ENCODE data around the gene PSPN. TPM values are rescaled to one million over a fixed set of nuclear protein-coding genes. Genes with fewer than 3 reads are reported as not detected.

PSPN gene
- total RNA-seq, 2 donors from 2014 or later, result 1.9 to 2.7 TPM

DNA sequence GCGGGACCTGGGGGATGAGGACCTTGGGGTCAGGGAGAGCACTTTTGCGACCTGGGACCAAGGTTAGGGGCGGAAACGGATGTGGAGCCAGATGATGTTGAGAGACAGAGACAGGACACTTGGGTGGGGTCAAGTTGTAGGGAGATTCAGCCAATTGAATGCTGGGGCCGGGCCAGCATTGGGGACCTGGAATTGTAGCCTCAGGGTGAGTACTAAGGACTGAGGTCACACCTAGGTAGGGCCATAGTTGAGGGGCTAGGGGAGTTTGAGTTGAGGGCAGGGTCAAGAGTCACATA lies 2.0 kb downstream of the PSPN start:
- no peak for DNase-seq
- no peaks in the 10 kb centered on the region for H3K9me3 Mint-ChIP-seq
- 27 to 67% methylated on average over 1 to 5 of the region's 5 CpGs for WGBS, 2 experiments (ENCODE audit: insufficient coverage in 1 of 2, insufficient read length in 1 of 2)
- Histone ChIP-seq H3K36me3 (ENCODE audit: control insufficient read depth, insufficient read depth, low read length) (peaks cover 6% of the 10 kb centered on the region), H3K4me3 (ENCODE audit: low read length) (peak overlapping the region; percentile 77), H3K27me3 (ENCODE audit: control insufficient read depth, insufficient read depth, low read length, poor library complexity, severe bottlenecking) (no peaks in the 10 kb centered on the region), H3K9ac (ENCODE audit: extremely low read depth, low read length, poor library complexity, severe bottlenecking) (peak overlapping the region; percentile 30), H3K27ac (ENCODE audit: low read depth, low read length) (no peak overlapping the region), H3K9me3 (ENCODE audit: control insufficient read depth, low read length) (no peaks in the 10 kb centered on the region), H3K4me1 (ENCODE audit: control insufficient read depth, insufficient read depth, low read length) (peaks cover 5% of the 10 kb centered on the region)
- H3K4me3 Mint-ChIP-seq, result peak overlapping the region; percentile 84
- H3K36me3 Mint-ChIP-seq (ENCODE audit: low read depth), result peaks cover 17% of the 10 kb centered on the region
- TF ChIP-seq, protein P1, sequence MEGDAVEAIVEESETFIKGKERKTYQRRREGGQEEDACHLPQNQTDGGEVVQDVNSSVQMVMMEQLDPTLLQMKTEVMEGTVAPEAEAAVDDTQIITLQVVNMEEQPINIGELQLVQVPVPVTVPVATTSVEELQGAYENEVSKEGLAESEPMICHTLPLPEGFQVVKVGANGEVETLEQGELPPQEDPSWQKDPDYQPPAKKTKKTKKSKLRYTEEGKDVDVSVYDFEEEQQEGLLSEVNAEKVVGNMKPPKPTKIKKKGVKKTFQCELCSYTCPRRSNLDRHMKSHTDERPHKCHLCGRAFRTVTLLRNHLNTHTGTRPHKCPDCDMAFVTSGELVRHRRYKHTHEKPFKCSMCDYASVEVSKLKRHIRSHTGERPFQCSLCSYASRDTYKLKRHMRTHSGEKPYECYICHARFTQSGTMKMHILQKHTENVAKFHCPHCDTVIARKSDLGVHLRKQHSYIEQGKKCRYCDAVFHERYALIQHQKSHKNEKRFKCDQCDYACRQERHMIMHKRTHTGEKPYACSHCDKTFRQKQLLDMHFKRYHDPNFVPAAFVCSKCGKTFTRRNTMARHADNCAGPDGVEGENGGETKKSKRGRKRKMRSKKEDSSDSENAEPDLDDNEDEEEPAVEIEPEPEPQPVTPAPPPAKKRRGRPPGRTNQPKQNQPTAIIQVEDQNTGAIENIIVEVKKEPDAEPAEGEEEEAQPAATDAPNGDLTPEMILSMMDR (conservative IDR thresholded peaks at IDR 0.05), result no peak
- no peaks in the 10 kb centered on the region for H3K27me3 Mint-ChIP-seq (ENCODE audit: insufficient read depth)
- H3K4me1 Mint-ChIP-seq, result peaks cover 8% of the 10 kb centered on the region
- peak overlapping the region; percentile 77 for H3K27ac Mint-ChIP-seq

DNA sequence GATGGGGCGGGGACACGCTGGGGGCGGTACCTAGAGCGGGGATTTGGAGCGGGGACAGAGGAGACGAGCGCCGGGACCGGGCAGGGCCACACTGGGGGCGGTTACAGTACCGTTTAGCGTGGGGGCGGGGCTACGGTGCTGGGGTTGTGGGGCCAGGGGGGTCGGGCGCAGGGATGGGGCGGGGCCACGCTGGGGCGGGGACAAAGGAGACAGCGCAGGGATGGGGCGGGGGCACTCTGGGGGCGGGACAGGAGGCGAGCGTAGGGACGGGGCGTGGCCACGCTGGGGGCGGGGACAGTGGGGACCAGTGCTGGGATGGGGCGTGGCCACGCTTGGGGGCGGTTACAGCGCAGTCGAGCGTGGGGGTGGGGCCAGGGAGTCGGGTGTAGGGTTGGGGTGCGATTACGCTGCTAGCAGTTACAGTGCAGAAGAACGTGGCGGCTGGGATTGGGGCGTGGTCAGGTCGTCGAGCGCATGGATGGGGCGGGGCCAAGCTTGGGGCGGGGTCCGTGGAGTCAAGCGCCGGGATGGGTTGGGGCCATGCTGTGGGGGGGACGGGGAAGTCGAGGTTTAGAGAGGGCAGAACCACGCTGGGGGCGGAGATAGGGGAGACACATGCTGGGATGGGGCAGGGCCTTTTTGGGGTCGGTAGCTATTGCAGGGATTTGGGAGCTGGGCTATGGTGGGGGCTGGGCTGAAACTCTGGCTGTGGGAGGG lies 2.5 kb downstream of the PSPN start:
- 0% methylated on average over 12 to 53 of the region's 53 CpGs for WGBS, 2 experiments (ENCODE audit: insufficient coverage in 1 of 2, insufficient read length in 1 of 2)
- peak overlapping the region; percentile 92 for H3K27ac ChIP-seq (ENCODE audit: low read depth, low read length)
- Mint-ChIP-seq H3K4me1 (peaks cover 8% of the 10 kb centered on the region), H3K9me3 (no peaks in the 10 kb centered on the region), H3K27ac (peak overlapping the region; percentile 94), H3K27me3 (ENCODE audit: insufficient read depth) (no peaks in the 10 kb centered on the region), H3K4me3 (peak overlapping the region; percentile 84), H3K36me3 (ENCODE audit: low read depth) (peaks cover 16% of the 10 kb centered on the region)
- H3K9ac ChIP-seq (ENCODE audit: extremely low read depth, low read length, poor library complexity, severe bottlenecking), result peak overlapping the region; percentile 67
- no peaks in the 10 kb centered on the region for H3K9me3 ChIP-seq (ENCODE audit: control insufficient read depth, low read length)
- peaks cover 4% of the 10 kb centered on the region for H3K36me3 ChIP-seq (ENCODE audit: control insufficient read depth, insufficient read depth, low read length)
- peak; percentile 100 for DNase-seq
- H3K4me3 ChIP-seq (ENCODE audit: low read length), result peak overlapping the region; percentile 82
- H3K4me1 ChIP-seq (ENCODE audit: control insufficient read depth, insufficient read depth, low read length), result peaks cover 2% of the 10 kb centered on the region
- TF ChIP-seq, protein P1 (conservative IDR thresholded peaks at IDR 0.05), result no peak
- H3K27me3 ChIP-seq (ENCODE audit: control insufficient read depth, insufficient read depth, low read length, poor library complexity, severe bottlenecking), result no peaks in the 10 kb centered on the region

DNA sequence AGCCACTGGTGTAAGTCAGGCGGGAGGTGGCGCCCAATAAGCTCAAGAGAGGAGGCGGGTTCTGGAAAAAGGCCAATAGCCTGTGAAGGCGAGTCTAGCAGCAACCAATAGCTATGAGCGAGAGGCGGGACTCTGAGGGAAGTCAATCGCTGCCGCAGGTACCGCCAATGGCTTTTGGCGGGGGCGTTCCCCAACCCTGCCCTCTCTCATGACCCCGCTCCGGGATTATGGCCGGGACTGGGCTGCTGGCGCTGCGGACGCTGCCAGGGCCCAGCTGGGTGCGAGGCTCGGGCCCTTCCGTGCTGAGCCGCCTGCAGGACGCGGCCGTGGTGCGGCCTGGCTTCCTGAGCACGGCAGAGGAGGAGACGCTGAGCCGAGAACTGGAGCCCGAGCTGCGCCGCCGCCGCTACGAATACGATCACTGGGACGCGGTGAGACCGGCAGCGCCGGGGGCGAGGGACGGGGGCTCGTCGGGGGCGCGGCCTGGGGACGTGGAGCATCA lies 3.1 kb downstream of the PSPN start, which contains the start of gene ALKBH7:
TSS of gene ALKBH7 (plus strand) at position 201 of the 502 bp plus-strand sequence. CDS start at position 228, 27 bp downstream.
- peak within 1 kb of the TSS; percentile 95 for H3K27ac Mint-ChIP-seq
- peak within 1 kb of the TSS; percentile 92 for H3K27ac ChIP-seq (ENCODE audit: low read depth, low read length)
- 0% methylated on average over 18 to 47 of the region's 47 CpGs for WGBS, 2 experiments (ENCODE audit: insufficient coverage in 1 of 2, insufficient read length in 1 of 2)
- H3K27me3 Mint-ChIP-seq (ENCODE audit: insufficient read depth), result no peaks in the 10 kb centered on the region
- no peaks in the 10 kb centered on the region for H3K9me3 ChIP-seq (ENCODE audit: control insufficient read depth, low read length)
- no peaks in the 10 kb centered on the region for H3K27me3 ChIP-seq (ENCODE audit: control insufficient read depth, insufficient read depth, low read length, poor library complexity, severe bottlenecking)
- TF ChIP-seq, protein P1 (conservative IDR thresholded peaks at IDR 0.05), result no peak
- H3K36me3 ChIP-seq (ENCODE audit: control insufficient read depth, insufficient read depth, low read length), result peaks cover 9% of the 10 kb centered on the region
- peak within 1 kb of the TSS; percentile 84 for H3K4me3 Mint-ChIP-seq
- peaks cover 18% of the 10 kb centered on the region for H3K36me3 Mint-ChIP-seq (ENCODE audit: low read depth)
- peaks cover 8% of the 10 kb centered on the region for H3K4me1 Mint-ChIP-seq
- no peaks in the 10 kb centered on the region for H3K9me3 Mint-ChIP-seq
- no peaks in the 10 kb centered on the region for H3K4me1 ChIP-seq (ENCODE audit: control insufficient read depth, insufficient read depth, low read length)
- peak; percentile 98 for DNase-seq
- peak within 1 kb of the TSS; percentile 67 for H3K9ac ChIP-seq (ENCODE audit: extremely low read depth, low read length, poor library complexity, severe bottlenecking)
- H3K4me3 ChIP-seq (ENCODE audit: low read length), result peak within 1 kb of the TSS; percentile 82
